Lower leg skin (tissue), 3 donors: Measurements from ENCODE around the gene AMBP.

Experiments
- POLR2A ChIP-seq, 2 donors: fragments of 450-650 bp; IDR thresholded peaks; one replicate each; pipeline ENCODE4 v1.6.1; 2016 to 2017; ENCODE audit warnings: antibody characterized with exemption in 2 of 2, mild to moderate bottlenecking in 1 of 2, moderate library complexity in 1 of 2
- TF ChIP-seq, protein P1 (sequence below), 3 donors: fragments of 450-650 bp; IDR thresholded peaks; one replicate each; pipeline ENCODE4 v1.5.1; 2016; ENCODE audit warnings: antibody characterized with exemption in 3 of 3, mild to moderate bottlenecking in 3 of 3, moderate library complexity in 2 of 3

GRCh38 chr9:114126247-114127060 lies 48.4 kb upstream of the AMBP start:
- TF ChIP-seq POLR2A (IDR thresholded peaks at IDR 0.05): no peak
- TF ChIP-seq, protein P1, sequence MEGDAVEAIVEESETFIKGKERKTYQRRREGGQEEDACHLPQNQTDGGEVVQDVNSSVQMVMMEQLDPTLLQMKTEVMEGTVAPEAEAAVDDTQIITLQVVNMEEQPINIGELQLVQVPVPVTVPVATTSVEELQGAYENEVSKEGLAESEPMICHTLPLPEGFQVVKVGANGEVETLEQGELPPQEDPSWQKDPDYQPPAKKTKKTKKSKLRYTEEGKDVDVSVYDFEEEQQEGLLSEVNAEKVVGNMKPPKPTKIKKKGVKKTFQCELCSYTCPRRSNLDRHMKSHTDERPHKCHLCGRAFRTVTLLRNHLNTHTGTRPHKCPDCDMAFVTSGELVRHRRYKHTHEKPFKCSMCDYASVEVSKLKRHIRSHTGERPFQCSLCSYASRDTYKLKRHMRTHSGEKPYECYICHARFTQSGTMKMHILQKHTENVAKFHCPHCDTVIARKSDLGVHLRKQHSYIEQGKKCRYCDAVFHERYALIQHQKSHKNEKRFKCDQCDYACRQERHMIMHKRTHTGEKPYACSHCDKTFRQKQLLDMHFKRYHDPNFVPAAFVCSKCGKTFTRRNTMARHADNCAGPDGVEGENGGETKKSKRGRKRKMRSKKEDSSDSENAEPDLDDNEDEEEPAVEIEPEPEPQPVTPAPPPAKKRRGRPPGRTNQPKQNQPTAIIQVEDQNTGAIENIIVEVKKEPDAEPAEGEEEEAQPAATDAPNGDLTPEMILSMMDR (IDR thresholded peaks at IDR 0.05): no peak
